Transverse colon (tissue), 4 donors: Measurements from ENCODE around the gene H19. TPM values are rescaled to one million over a fixed set of nuclear protein-coding genes. Genes with fewer than 3 reads are reported as not detected.

Experiments
- DNase-seq: peaks from one replicate; pipeline ENCODE4 v3.0.0-alpha.2; 2019
- H3K27ac ChIP-seq, 4 donors: fragments of 200-600 bp; sonication (generic); 2 replicates each; pipeline ENCODE4 v1.5.1; 2016 to 2018; ENCODE audit warnings: inconsistent platforms in 4 of 4
- H3K27me3 ChIP-seq: fragments of 200-600 bp; sonication (generic); 2 replicates; pipeline ENCODE4 v1.5.1; 2017; ENCODE audit warnings: inconsistent platforms
- H3K36me3 ChIP-seq, 4 donors: fragments of 200-600 bp; sonication (generic); 2 replicates each; pipeline ENCODE4 v1.5.1; 2017 to 2019; ENCODE audit warnings: inconsistent platforms in 4 of 4
- H3K4me1 ChIP-seq, 4 donors: fragments of 200-600 bp; sonication (generic); 2 replicates each; pipeline ENCODE4 v1.5.1; 2017 to 2020; ENCODE audit warnings: inconsistent platforms in 4 of 4
- H3K4me3 ChIP-seq, 4 donors: fragments of 200-600 bp; sonication (generic); 1 replicate in 1 of 4; 2 replicates in 3 of 4; pipeline versions ENCODE4 v1.5.1 to v1.6.1; 2017 to 2019; ENCODE audit warnings: inconsistent platforms in 4 of 4
- H3K9me3 ChIP-seq, 2 donors: fragments of 200-600 bp; sonication (generic); 2 replicates each; pipeline ENCODE4 v1.5.1; 2017 to 2019; ENCODE audit warnings: inconsistent platforms in 2 of 2
- CTCF ChIP-seq, 5 experiments: fragments of 200-600 bp in 3 of 5; fragments of 450-650 bp in 2 of 5; sonication (generic) in 3 of 5; IDR thresholded peaks; 1 replicate in 2 of 5; 2 replicates in 3 of 5; pipeline ENCODE4 v1.5.1; 2016 to 2017; ENCODE audit warnings: antibody characterized with exemption in 5 of 5, inconsistent platforms in 3 of 5, mild to moderate bottlenecking in 2 of 5, moderate library complexity in 1 of 5
- EP300 ChIP-seq: sonication (generic); formaldehyde crosslinking; IDR thresholded peaks from one replicate; pipeline ENCODE4 v1.6.1; 2017; ENCODE audit warnings: antibody characterized with exemption, low read depth
- POLR2A ChIP-seq: fragments of 450-650 bp; IDR thresholded peaks from one replicate; pipeline ENCODE4 v1.6.1; 2016; ENCODE audit warnings: antibody characterized with exemption, mild to moderate bottlenecking, moderate library complexity
- POLR2AphosphoS5 ChIP-seq, 3 donors: sonication (generic); formaldehyde crosslinking; IDR thresholded peaks; one replicate each; pipeline ENCODE4 v1.6.1; 2016; ENCODE audit warnings: antibody characterized with exemption in 3 of 3
- WGBS, 2 donors: methylation state at CpG; one replicate each; pipeline ENCODE4 v1.1.5; 2018; ENCODE audit warnings: low coverage in 1 of 2; 5-methylcytosine and 5-hydroxymethylcytosine counted together
- in situ Hi-C, 4 donors: fragments of 200-750 bp; cut with MboI; loops; one replicate each; pipeline versions ENCODE4 v1.15.0 to v1.15.1; 2017; ENCODE audit warnings: low sequenced_read_pairs in 3 of 4, low pct_ligation_motif_present in 1 of 4, low pct_unique_long_range_greater_than_20kb in 1 of 4
- intact Hi-C: fragments of 100-400 bp; cut with DNase I; formaldehyde crosslinking; loops from one replicate; pipeline ENCODE4 v1.15.1; 2023; ENCODE audit warnings: low total_unique reads
- small RNA-seq, 4 donors: library from RNA; depleted of rRNA; stranded (forward); fragments of <200 nt; gene quantifications; one replicate each; pipeline ENCODE3, GENCODE V24; 2016
- total RNA-seq, 4 donors: library from RNA; depleted of rRNA; stranded (reverse); fragments of >200 nt; gene quantifications; one replicate each; pipeline ENCODE4 v1.1.0, GENCODE V29; 2016

Gene H19
- total RNA-seq, 4 donors from 2014 or later: 20.7 to 102 (median 24.7) TPM

GRCh38 chr11:1948389-1948788 is 49.3 kb downstream of the H19 start:
- WGBS, 2 donors: no CpG with 5 or more reads among the region's 11 CpGs
- Histone ChIP-seq H3K4me1 (no peaks in the 10 kb centered on the region), H3K27ac (no peak overlapping the region), H3K27me3 (no peaks in the 10 kb centered on the region), H3K4me3 (no peak overlapping the region), H3K36me3 (no peaks in the 10 kb centered on the region), H3K9me3 (no peaks in the 10 kb centered on the region)
- intact Hi-C loops: loop anchor here (10.0 kb wide), 1 partner anchor 54 kb away; the partner anchor contains the start of gene PRR33
- in situ Hi-C loops: no loop called here
- TF ChIP-seq POLR2A: no peak
- no peak for TF ChIP-seq EP300
- DNase-seq: no peak

GRCh38 chr11:1947592-1948237 is 49.9 kb downstream of the H19 start:
- no CpG with 5 or more reads among the region's 36 CpGs for WGBS, 2 donors
- Histone ChIP-seq H3K9me3 (no peaks in the 10 kb centered on the region), H3K27ac (no peak overlapping the region), H3K36me3 (no peaks in the 10 kb centered on the region), H3K27me3 (no peaks in the 10 kb centered on the region), H3K4me3 (no peak overlapping the region), H3K4me1 (no peaks in the 10 kb centered on the region)
- intact Hi-C loops: loop anchor here (10.0 kb wide), 1 partner anchor 53 kb away; the partner anchor contains the start of gene PRR33
- no peak for DNase-seq
- in situ Hi-C loops: no loop called here
- no peak for TF ChIP-seq CTCF (IDR thresholded peaks at IDR 0.05)
- no peak for TF ChIP-seq POLR2AphosphoS5 (IDR thresholded peaks at IDR 0.05)
- TF ChIP-seq POLR2A: no peak
- no peak for TF ChIP-seq EP300

- H3K27ac ChIP-seq: no peak within 1 kb of the TSS
- peak; percentile 7 for DNase-seq
- intact Hi-C loops: loop anchor here (10.0 kb wide), 1 partner anchor 52 kb away; the partner anchor contains the start of gene PRR33
- no peaks in the 10 kb centered on the region for H3K4me1 ChIP-seq
- H3K9me3 ChIP-seq: no peaks in the 10 kb centered on the region
- TF ChIP-seq CTCF (IDR thresholded peaks at IDR 0.05) (no peak), EP300 (no peak), POLR2AphosphoS5 (IDR thresholded peaks at IDR 0.05) (no peak), POLR2A (no peak)
- no CpG with 5 or more reads among the region's 85 CpGs for WGBS, 2 donors
- in situ Hi-C loops: no loop called here
- no peaks in the 10 kb centered on the region for H3K36me3 ChIP-seq
- no peaks in the 10 kb centered on the region for H3K27me3 ChIP-seq
- H3K4me3 ChIP-seq: no peak within 1 kb of the TSS
These were observed 50.7 kb downstream of the H19 start, which contains the start of gene MRPL23 for GRCh38 chr11:1946812-1947484. Gene MRPL23 (plus strand): TSS chr11:1947332. CDS start chr11:1947363, 31 bp downstream.

Small RNA genes within 50 kb of the gene (small RNA-seq; reads per million reads assigned to genes)
- 0 reads per million in 4 donors for gene RF01972
- 0 reads per million in 4 donors for gene RF01973

Other genes with a start within 250 kb of the H19 start
- gene IFITM10, start 247.2 kb downstream of the H19 start, total RNA-seq: 10 to 100 TPM in 1 of 4 donors, 1 to 10 TPM in 2, under 1 TPM in 1; 0.68 to 13.5 (median 1.3) TPM
- gene CTSD, start 233.9 kb downstream of the H19 start, total RNA-seq: 1,000 to 10,000 TPM in 2 of 4 donors, 100 to 1,000 TPM in 2; 548 to 1,794 (median 1,176) TPM
- 1 to 10 TPM in 2 of 4 donors, not detected in 2; 1.4 to 4.1 TPM for gene SYT8, start 162.9 kb downstream of the H19 start, total RNA-seq
- 10 to 100 TPM in 1 of 4 donors, 1 to 10 TPM in 1, not detected in 2; 3.5 to 35.9 TPM for gene TNNI2, start 158.9 kb downstream of the H19 start, total RNA-seq
- gene LSP1, start 144.8 kb downstream of the H19 start, total RNA-seq: 10 to 100 TPM; 12.3 to 69.6 (median 23.2) TPM
- not detected for gene PRR33, start 105.9 kb downstream of the H19 start, total RNA-seq
- gene TNNT3, start 78.1 kb downstream of the H19 start, total RNA-seq: 1 to 10 TPM in 2 of 4 donors, not detected in 2; 1.9 to 3.3 TPM
- gene MRPL23, start 50.5 kb downstream of the H19 start, total RNA-seq: 100 to 1,000 TPM in 2 of 4 donors, 10 to 100 TPM in 2; 91.7 to 187 (median 127) TPM
- gene IGF2, start 141.5 kb upstream of the H19 start, total RNA-seq: 10 to 100 TPM in 3 of 4 donors, 1 to 10 TPM in 1; 8.2 to 19.8 (median 12.2) TPM
- not detected for gene INS, start 163.4 kb upstream of the H19 start, total RNA-seq
- not detected for gene TH, start 174.0 kb upstream of the H19 start, total RNA-seq